SU-DHL-6 (cell line): Measurements from ENCODE around the gene OLFM1.

Experiments
- H2AFZ ChIP-seq: fragments of 200-600 bp; sonication (generic); 2 replicates; pipeline ENCODE4 v1.6.1; 2014; ENCODE audit warnings: low read depth, mild to moderate bottlenecking, moderate library complexity, mixed read lengths, antibody characterized with exemption, low read length; ENCODE audit not compliant: severe bottlenecking
- H3F3A ChIP-seq: fragments of 200-600 bp; shearing (Covaris generic); 2 replicates; pipeline ENCODE4 v1.6.0; 2016; ENCODE audit warnings: antibody characterized with exemption, mild to moderate bottlenecking; ENCODE audit not compliant: insufficient read depth
- H3K27ac ChIP-seq: fragments of 200-600 bp; sonication (generic); 2 replicates; pipeline ENCODE4 v1.5.1; 2016; ENCODE audit warnings: low read depth, mild to moderate bottlenecking, low read length, moderate library complexity, mixed read lengths
- H3K27me3 ChIP-seq: fragments of 200-600 bp; sonication (generic), shearing (Covaris generic); 2 replicates; pipeline ENCODE4 v1.6.0; 2014; ENCODE audit warnings: mild to moderate bottlenecking, low read length
- H3K36me3 ChIP-seq: fragments of 200-600 bp; sonication (generic); 2 replicates; pipeline ENCODE4 v1.6.1; 2014; ENCODE audit warnings: mild to moderate bottlenecking, low read length, mixed read lengths
- H3K4me2 ChIP-seq: fragments of 300-600, 200-600 bp; shearing (Covaris generic), sonication (generic); 2 replicates; pipeline ENCODE4 v1.6.0; 2014; ENCODE audit warnings: low read length, low read depth, mild to moderate bottlenecking; ENCODE audit not compliant: poor library complexity, severe bottlenecking
- H3K4me3 ChIP-seq: fragments of 200-600 bp; sonication (generic); 2 replicates; pipeline ENCODE4 v1.5.1; 2014; ENCODE audit warnings: antibody characterized with exemption, low read length, mild to moderate bottlenecking, mixed read lengths; ENCODE audit not compliant: insufficient read depth, poor library complexity, severe bottlenecking
- H3K79me2 ChIP-seq: fragments of 200-600 bp; sonication (generic); 2 replicates; pipeline ENCODE4 v1.6.1; 2014; ENCODE audit warnings: mild to moderate bottlenecking, low read length, moderate library complexity; ENCODE audit not compliant: insufficient read depth
- H3K9ac ChIP-seq: fragments of 200-600 bp; sonication (generic); 2 replicates; pipeline ENCODE4 v1.7.0; 2014; ENCODE audit warnings: mild to moderate bottlenecking, low read length
- H3K9me2 ChIP-seq: fragments of 200-600 bp; sonication (generic); replicated peaks from 2 replicates; pipeline ENCODE4 v1.6.1; 2014; ENCODE audit warnings: low read length; ENCODE audit not compliant: insufficient read depth
- H3K9me3 ChIP-seq: fragments of 200-600 bp; sonication (generic); 2 replicates; pipeline ENCODE4 v1.6.1; 2014; ENCODE audit warnings: low read length, mixed read lengths; ENCODE audit not compliant: insufficient read depth
- H4K20me1 ChIP-seq: fragments of 200-600 bp; sonication (generic); 2 replicates; pipeline ENCODE4 v1.6.1; 2014; ENCODE audit warnings: low read depth, mild to moderate bottlenecking, antibody characterized with exemption, low read length, moderate library complexity, mixed read lengths
- EZH2phosphoT487 ChIP-seq: fragments of 200-600 bp; sonication (generic), shearing (Covaris generic); conservative IDR thresholded peaks from 2 replicates; pipeline ENCODE4 v1.6.1; 2018; ENCODE audit warnings: mild to moderate bottlenecking, antibody characterized with exemption, low read length, moderate library complexity, mixed read lengths
- TF ChIP-seq, protein P1 (sequence below): fragments of 200-600 bp; sonication (generic); IDR thresholded peaks from one replicate; pipeline ENCODE4 v1.5.1; 2017; ENCODE audit warnings: antibody characterized with exemption, mild to moderate bottlenecking, low read length, moderate library complexity; ENCODE audit not compliant: insufficient read depth, poor library complexity, severe bottlenecking

OLFM1 gene

DNA sequence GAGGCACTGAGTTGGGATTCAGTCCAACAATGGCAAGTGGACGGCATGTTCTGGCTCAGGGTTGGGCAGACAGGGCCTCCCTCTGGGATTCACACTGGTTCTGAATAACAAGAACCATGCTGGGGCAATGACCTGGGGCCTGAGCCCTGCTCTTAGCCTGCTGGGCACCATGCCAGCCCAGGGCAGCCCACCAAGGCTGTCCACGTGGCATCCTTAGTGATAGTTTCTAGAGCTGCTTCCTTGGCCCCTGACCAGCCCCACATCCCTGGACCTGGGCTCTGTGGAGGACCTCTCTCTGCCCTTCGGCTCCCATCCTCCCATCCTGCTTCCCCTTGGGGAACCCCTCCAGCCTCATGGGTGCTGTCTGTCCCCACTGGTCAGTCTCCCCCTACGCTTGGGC lies 22.3 kb upstream of the OLFM1 start:
- Histone ChIP-seq H3K36me3 (no peaks in the 10 kb centered on the region), H3K27ac (no peak overlapping the region), H3K79me2 (no peaks in the 10 kb centered on the region), H3K4me2 (no peak overlapping the region), H3K27me3 (no peaks in the 10 kb centered on the region), H3K9ac (no peak overlapping the region), H3K9me2 (no peaks in the 10 kb centered on the region), H3K9me3 (peaks cover 20% of the 10 kb centered on the region; the same call in 1 of the 2 replicates), H4K20me1 (no peaks in the 10 kb centered on the region), H2AFZ (no peak overlapping the region), H3K4me3 (no peak overlapping the region), H3F3A (no peaks in the 10 kb centered on the region)
- TF ChIP-seq EZH2phosphoT487: no peak
- TF ChIP-seq, protein P1, sequence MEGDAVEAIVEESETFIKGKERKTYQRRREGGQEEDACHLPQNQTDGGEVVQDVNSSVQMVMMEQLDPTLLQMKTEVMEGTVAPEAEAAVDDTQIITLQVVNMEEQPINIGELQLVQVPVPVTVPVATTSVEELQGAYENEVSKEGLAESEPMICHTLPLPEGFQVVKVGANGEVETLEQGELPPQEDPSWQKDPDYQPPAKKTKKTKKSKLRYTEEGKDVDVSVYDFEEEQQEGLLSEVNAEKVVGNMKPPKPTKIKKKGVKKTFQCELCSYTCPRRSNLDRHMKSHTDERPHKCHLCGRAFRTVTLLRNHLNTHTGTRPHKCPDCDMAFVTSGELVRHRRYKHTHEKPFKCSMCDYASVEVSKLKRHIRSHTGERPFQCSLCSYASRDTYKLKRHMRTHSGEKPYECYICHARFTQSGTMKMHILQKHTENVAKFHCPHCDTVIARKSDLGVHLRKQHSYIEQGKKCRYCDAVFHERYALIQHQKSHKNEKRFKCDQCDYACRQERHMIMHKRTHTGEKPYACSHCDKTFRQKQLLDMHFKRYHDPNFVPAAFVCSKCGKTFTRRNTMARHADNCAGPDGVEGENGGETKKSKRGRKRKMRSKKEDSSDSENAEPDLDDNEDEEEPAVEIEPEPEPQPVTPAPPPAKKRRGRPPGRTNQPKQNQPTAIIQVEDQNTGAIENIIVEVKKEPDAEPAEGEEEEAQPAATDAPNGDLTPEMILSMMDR: no peak

DNA sequence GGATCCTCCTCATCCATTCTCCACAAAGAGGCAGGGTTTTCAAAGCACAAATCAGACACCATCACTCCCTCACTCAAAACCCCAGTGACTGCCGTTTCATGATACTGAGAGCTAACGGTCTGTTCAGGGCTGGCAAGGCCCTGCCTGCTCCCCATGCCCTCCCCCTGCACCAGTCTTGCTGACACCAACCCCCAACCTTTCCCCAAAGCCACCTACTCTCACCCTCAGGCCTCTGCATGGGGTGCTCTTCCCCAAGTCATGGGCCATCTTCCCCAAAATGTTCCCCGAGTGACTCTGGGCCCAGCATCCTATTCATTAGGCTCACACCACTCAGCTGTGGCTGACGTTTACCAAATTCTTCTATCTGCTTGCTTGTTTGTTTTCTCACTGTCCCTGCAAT lies 21.7 kb upstream of the OLFM1 start:
- Histone ChIP-seq H3K79me2 (no peaks in the 10 kb centered on the region), H3K9me3 (peaks cover 20% of the 10 kb centered on the region; the same call in 1 of the 2 replicates), H4K20me1 (no peaks in the 10 kb centered on the region), H3K36me3 (no peaks in the 10 kb centered on the region), H2AFZ (no peak overlapping the region), H3K9me2 (no peaks in the 10 kb centered on the region), H3K27ac (no peak overlapping the region), H3K27me3 (no peaks in the 10 kb centered on the region), H3K4me2 (no peak overlapping the region), H3K4me3 (no peak overlapping the region), H3F3A (no peaks in the 10 kb centered on the region), H3K9ac (no peak overlapping the region)
- TF ChIP-seq, protein P1: no peak

DNA sequence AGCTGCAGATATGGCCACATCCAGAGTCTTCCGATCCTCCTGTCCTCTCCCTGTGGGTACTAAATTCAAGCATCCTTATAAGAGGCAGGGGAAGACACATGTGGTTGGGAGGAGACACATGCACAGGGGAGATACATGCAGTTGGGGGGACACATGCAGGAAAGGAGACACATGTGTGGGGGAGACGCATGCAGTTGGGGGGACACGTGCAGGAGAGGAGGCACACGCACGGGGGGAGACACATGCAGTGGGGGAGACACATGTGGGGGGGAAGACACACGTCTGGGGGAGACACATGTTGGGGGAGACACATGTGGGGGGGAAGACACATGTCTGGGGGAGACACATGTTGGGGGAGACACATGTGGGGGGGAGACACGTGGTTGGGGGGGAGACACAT lies 21.2 kb upstream of the OLFM1 start:
- no peak for TF ChIP-seq EZH2phosphoT487
- TF ChIP-seq, protein P1: no peak
- H3K9me2 ChIP-seq: no peaks in the 10 kb centered on the region
- H3K4me3 ChIP-seq: no peak overlapping the region
- H2AFZ ChIP-seq: no peak overlapping the region
- peaks cover 20% of the 10 kb centered on the region; the same call in 1 of the 2 replicates for H3K9me3 ChIP-seq
- H3K79me2 ChIP-seq: no peaks in the 10 kb centered on the region
- no peak overlapping the region for H3K27ac ChIP-seq
- no peak overlapping the region for H3K4me2 ChIP-seq
- H3F3A ChIP-seq: no peaks in the 10 kb centered on the region
- no peaks in the 10 kb centered on the region for H3K27me3 ChIP-seq
- H3K36me3 ChIP-seq: no peaks in the 10 kb centered on the region
- no peak overlapping the region for H3K9ac ChIP-seq
- H4K20me1 ChIP-seq: no peaks in the 10 kb centered on the region
